HepG2 (cell line): ENCODE measurements around the gene METTL22. TPM values are rescaled to one million over a fixed set of nuclear protein-coding genes. Genes with fewer than 3 reads are reported as not detected.

Experiments
- AKNA ChIP-seq: sonication (generic); formaldehyde crosslinking; IDR thresholded peaks from 2 replicates; pipeline ENCODE4 v1.4.0; 2020; ENCODE audit warnings: missing genetic modification reagents, borderline replicate concordance
- CHCHD3 ChIP-seq: sonication (generic); formaldehyde crosslinking; IDR thresholded peaks from 2 replicates; pipeline ENCODE4 v1.8.0; 2022; ENCODE audit warnings: mild to moderate bottlenecking, missing genetic modification reagents, moderate library complexity
- FLYWCH1 ChIP-seq: sonication (generic); formaldehyde crosslinking; IDR thresholded peaks from 2 replicates; pipeline ENCODE4 v1.8.1; 2023; ENCODE audit warnings: mild to moderate bottlenecking, missing genetic modification reagents
- HES4 ChIP-seq: sonication (generic); formaldehyde crosslinking; IDR thresholded peaks from 2 replicates; pipeline ENCODE4 v1.9.0; 2021; ENCODE audit warnings: mild to moderate bottlenecking, missing genetic modification reagents, borderline replicate concordance
- HINFP ChIP-seq: sonication (generic); formaldehyde crosslinking; IDR thresholded peaks from 2 replicates; pipeline ENCODE4 v1.4.0; 2020; ENCODE audit warnings: low read depth, mild to moderate bottlenecking, missing genetic modification reagents
- JUND ChIP-seq: sonication (generic); formaldehyde crosslinking; IDR thresholded peaks from 2 replicates; pipeline ENCODE4 v1.8.0; 2022; ENCODE audit warnings: mild to moderate bottlenecking, missing genetic modification reagents
- MAX ChIP-seq: IDR thresholded peaks from 2 replicates; pipeline ENCODE4 v1.6.1; 2012; ENCODE audit warnings: inconsistent platforms
- MBD4 ChIP-seq: IDR thresholded peaks from 2 replicates; pipeline ENCODE4 v1.6.1; 2012; ENCODE audit warnings: low read length, inconsistent platforms, borderline replicate concordance
- PCBP1 ChIP-seq: fragments of 200-400 bp; formaldehyde crosslinking; IDR thresholded peaks from 2 replicates; pipeline ENCODE4 v1.6.1; 2017; ENCODE audit warnings: mild to moderate bottlenecking, low read depth, low read length, borderline replicate concordance
- SMAD3 ChIP-seq: sonication (generic); formaldehyde crosslinking; IDR thresholded peaks from 2 replicates; pipeline ENCODE4 v1.4.0; 2020; ENCODE audit warnings: missing genetic modification reagents
- TFDP2 ChIP-seq: sonication (generic); formaldehyde crosslinking; IDR thresholded peaks from 2 replicates; pipeline ENCODE4 v1.4.0; 2020; ENCODE audit warnings: missing genetic modification reagents
- ZBTB4 ChIP-seq: sonication (generic); formaldehyde crosslinking; IDR thresholded peaks from 2 replicates; pipeline ENCODE4 v1.4.0; 2020; ENCODE audit warnings: missing genetic modification reagents, mild to moderate bottlenecking, borderline replicate concordance
- ZNF275 ChIP-seq: sonication (generic); formaldehyde crosslinking; IDR thresholded peaks from 2 replicates; pipeline ENCODE4 v1.8.0; 2022; ENCODE audit warnings: missing genetic modification reagents, mild to moderate bottlenecking, inconsistent platforms, borderline replicate concordance
- ZNF788 ChIP-seq: sonication (generic); formaldehyde crosslinking; IDR thresholded peaks from 2 replicates; pipeline ENCODE4 v1.5.0; 2020; ENCODE audit warnings: mild to moderate bottlenecking, missing genetic modification reagents, borderline replicate concordance
- ZNF816 ChIP-seq: sonication (generic); formaldehyde crosslinking; IDR thresholded peaks from 2 replicates; pipeline ENCODE4 v1.8.0; 2022; ENCODE audit warnings: missing genetic modification reagents, mild to moderate bottlenecking, borderline replicate concordance
- ZNF841 ChIP-seq: sonication (generic); formaldehyde crosslinking; IDR thresholded peaks from 2 replicates; pipeline ENCODE4 v1.8.1; 2023; ENCODE audit warnings: missing genetic modification reagents, borderline replicate concordance
- ZSCAN22 ChIP-seq: sonication (generic); formaldehyde crosslinking; IDR thresholded peaks from 2 replicates; pipeline ENCODE4 v1.4.0; 2020; ENCODE audit warnings: mild to moderate bottlenecking, missing genetic modification reagents
- polyA plus RNA-seq, 8 experiments: library from polyadenylated mRNA; depleted of rRNA in 3 of 8; stranded (reverse) in 7 of 8; unstranded in 1 of 8; fragments of >200 nt; fragmentation: Illumina TruSeq in 4 of 8; extraction: Trizol in 4 of 8; gene quantifications; 2 replicates each; pipeline versions ENCODE4 v1.2.1 to v1.2.3, GENCODE V29; 2011 to 2016; ENCODE audit warnings: low read depth in 4 of 8, missing spikeins in 1 of 8, mixed read lengths in 1 of 8; ENCODE audit not compliant: insufficient read depth in 1 of 8
- total RNA-seq, 5 experiments: library from RNA; depleted of rRNA; stranded (reverse); fragments of >200 nt; fragmentation: Illumina TruSeq; extraction: Trizol; gene quantifications; 2 replicates each; pipeline ENCODE4 v1.2.3, GENCODE V29; 2016; ENCODE audit warnings: low read depth in 1 of 5

Gene METTL22
- total and polyA plus RNA-seq, 2 of the 13 experiments (the other 11 are each of a cell fraction or from before 2014, with no cell fraction given), result 36.2 to 94.8 TPM

GRCh38 chr16:8660841-8661301, 39.4 kb downstream of the METTL22 start (continued):
- TF ChIP-seq ZBTB4 (no peak), ZNF841 (CRISPR knock-in tag) (no peak), ZNF275 (CRISPR knock-in tag) (no peak), SMAD3 (no peak), PCBP1 (peak; percentile 91), HINFP (CRISPR knock-in tag) (no peak), ZSCAN22 (CRISPR knock-in tag) (no peak), FLYWCH1 (CRISPR knock-in tag) (no peak), ZNF788 (CRISPR knock-in tag) (peak; percentile 40; the same call in 1 of the 2 replicates), TFDP2 (no peak), AKNA (no peak), MBD4 (no peak), HES4 (CRISPR knock-in tag) (no peak), ZNF816 (CRISPR knock-in tag) (no peak), CHCHD3 (no peak), JUND (CRISPR knock-in tag) (no peak), MAX (peak; percentile 35; the same call in 1 of the 2 replicates)
